Measurements from ENCODE around the gene CLN6. TPM values are rescaled to one million over a fixed set of nuclear protein-coding genes. Genes with fewer than 3 reads are reported as not detected.
A peak's percentile ranks its signal among the peaks of the same experiment; 100 is the strongest.
"Not testable (repeated sequence)": the region's sequence is repeated elsewhere in the genome, so short reads cannot be mapped to it uniquely, and the experiment has no call there.

CLN6 gene
- total and polyA plus RNA-seq, 9 of the 15 experiments (the other 6 are each of a cell fraction or from before 2014, with no cell fraction given): 0.71 to 53.3 (median 39.3) TPM

GRCh38 chr15:68227643-68228142, 1.8 kb downstream of the CLN6 start (continued):
- TF ChIP-seq RFX5 (IDR thresholded peaks at IDR 0.05; ENCODE audit: low read depth, low read length): no peak

DNA sequence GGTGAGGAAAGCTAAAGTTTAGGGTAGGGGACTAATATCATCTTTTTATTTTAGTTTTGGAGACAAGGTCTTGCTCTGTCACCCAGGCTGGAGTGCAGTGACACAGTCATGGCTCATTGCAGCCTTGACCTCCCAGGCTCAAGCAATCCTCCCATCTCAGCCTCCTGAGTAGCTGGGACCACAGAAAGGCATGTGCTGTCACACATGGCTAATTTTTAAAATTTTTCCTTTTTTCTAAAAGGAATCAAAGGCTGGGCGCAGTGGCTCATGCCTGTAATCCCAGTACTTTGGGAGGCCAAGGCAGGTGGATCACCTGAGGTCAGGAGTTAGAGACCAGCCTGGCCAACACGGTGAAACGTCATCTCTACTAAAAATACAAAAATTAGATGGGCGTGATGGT, 4.1 kb downstream of the CLN6 start:
- H3K9me1 ChIP-seq (ENCODE audit: control insufficient read depth, insufficient read depth, low read length); H3K27me3 ChIP-seq (ENCODE audit: control insufficient read depth in 2 of 2, insufficient read depth in 2 of 2, low read length in 2 of 2); intact Hi-C loops (cut with micrococcal nuclease); H2AFZ ChIP-seq (ENCODE audit: low read depth, low read length); H3K4me3 ChIP-seq; H3K9ac ChIP-seq (ENCODE audit: insufficient read depth in 1 of 2, low read depth in 2 of 2, low read length in 2 of 2); ATAC-seq; H3K27ac ChIP-seq (ENCODE audit: extremely low read depth, low read depth, low read length); BruUV-seq (replicated peaks); CTCF ChIA-PET (ENCODE audit: low intra/inter-chr PET ratio); POLR2A ChIA-PET; H3K4me2 ChIP-seq (ENCODE audit: insufficient read depth, low read length); FAIRE-seq; H3K9me3 ChIP-seq (replicated peaks; ENCODE audit: control insufficient read depth, insufficient read depth, low read depth, low read length); DNase-seq (ENCODE audit: extremely low read depth in 1 of 4, low spot score in 3 of 4); in situ Hi-C loops (cut with MboI): not testable (repeated sequence)
- Histone ChIP-seq H3K36me3 (ENCODE audit: control insufficient read depth, insufficient read depth, low read length) (peaks cover 33% of the 10 kb centered on the region), H3K79me2 (ENCODE audit: control insufficient read depth, insufficient read depth, low read length) (peaks cover 71% of the 10 kb centered on the region), H4K20me1 (replicated peaks; ENCODE audit: control insufficient read depth, insufficient read depth, low read length) (peaks cover 18% of the 10 kb centered on the region), H3K4me1 (replicated peaks in 1 of 2; ENCODE audit: control insufficient read depth in 2 of 2, insufficient read depth in 2 of 2, low read length in 2 of 2) (peaks cover 30 to 44% of the 10 kb centered on the region in 2 experiments; a peak in 4 of 5 replicates)
- 95% methylated on average over 4 of the region's 4 CpGs for WGBS (ENCODE audit: insufficient coverage, low coverage, missing lambda C conversion rate)

- no peak overlapping the region for H3K4me2 ChIP-seq (ENCODE audit: insufficient read depth, low read length)
- 80% methylated on average over 3 of the region's 3 CpGs for WGBS (ENCODE audit: insufficient coverage, low coverage, missing lambda C conversion rate)
- no peak for ATAC-seq
- H3K9me3 ChIP-seq (replicated peaks; ENCODE audit: control insufficient read depth, insufficient read depth, low read depth, low read length): no peaks in the 10 kb centered on the region
- peaks cover 39% of the 10 kb centered on the region for H3K36me3 ChIP-seq (ENCODE audit: control insufficient read depth, insufficient read depth, low read length)
- H3K27ac ChIP-seq (ENCODE audit: extremely low read depth, low read depth, low read length): peak overlapping the region; percentile 36; the same call in 2 of the 3 replicates
- H4K20me1 ChIP-seq (replicated peaks; ENCODE audit: control insufficient read depth, insufficient read depth, low read length): peaks cover 18% of the 10 kb centered on the region
- intact Hi-C loops (cut with micrococcal nuclease): no loop called here
- H3K4me3 ChIP-seq: no peak overlapping the region
- peaks cover 78% of the 10 kb centered on the region for H3K79me2 ChIP-seq (ENCODE audit: control insufficient read depth, insufficient read depth, low read length)
- ChIA-PET POLR2A (interaction anchor here (0.8 kb wide), 1 partner anchor 53 kb away, joined by 3 read pairs; the partner anchor contains the start of gene FEM1B), CTCF (ENCODE audit: low intra/inter-chr PET ratio) (no interaction called here)
- H3K9me1 ChIP-seq (ENCODE audit: control insufficient read depth, insufficient read depth, low read length): peaks cover 11% of the 10 kb centered on the region
- BruUV-seq (replicated peaks): no TSS peak
- no peak overlapping the region for H2AFZ ChIP-seq (ENCODE audit: low read depth, low read length)
- in situ Hi-C loops (cut with MboI): no loop called here
- H3K9ac ChIP-seq (ENCODE audit: insufficient read depth in 1 of 2, low read depth in 2 of 2, low read length in 2 of 2): no peak overlapping the region; a peak in 1 of 4 replicates
- H3K27me3 ChIP-seq (ENCODE audit: control insufficient read depth in 2 of 2, insufficient read depth in 2 of 2, low read length in 2 of 2): no peaks in the 10 kb centered on the region
- DNase-seq (ENCODE audit: extremely low read depth in 1 of 4, low spot score in 3 of 4): peak in 2 of 4 experiments; percentile 2 to 5
- peaks cover 26 to 37% of the 10 kb centered on the region in 2 experiments; a peak in 4 of 5 replicates for H3K4me1 ChIP-seq (replicated peaks in 1 of 2; ENCODE audit: control insufficient read depth in 2 of 2, insufficient read depth in 2 of 2, low read length in 2 of 2)
- no peak for FAIRE-seq
- no peak for TF ChIP-seq MCM3 (IDR thresholded peaks at IDR 0.05)
- no peak for TF ChIP-seq ZC3H8 (IDR thresholded peaks at IDR 0.05)
- no peak for TF ChIP-seq KDM2B (CRISPR knock-in tag; IDR thresholded peaks at IDR 0.05)
- no peak for TF ChIP-seq TBP (optimal IDR thresholded peaks at IDR 0.05; ENCODE audit: low read depth, low read length)
- no peak for TF ChIP-seq GABPB2 (CRISPR knock-in tag; conservative IDR thresholded peaks at IDR 0.05)
- TF ChIP-seq BRCA1 (IDR thresholded peaks at IDR 0.05): no peak
- TF ChIP-seq BRCA1 (CRISPR knock-in tag; IDR thresholded peaks at IDR 0.05): no peak
- TF ChIP-seq RBM17 (IDR thresholded peaks at IDR 0.05; ENCODE audit: borderline replicate concordance, low read depth, low read length): no peak
Observed at GRCh38 chr15:68224546-68225250, 4.8 kb downstream of the CLN6 start.
